PC-9 (cell line): Measurements from ENCODE around the gene TMCO6. TPM values are rescaled to one million over a fixed set of nuclear protein-coding genes. Genes with fewer than 3 reads are reported as not detected.
"Not testable (repeated sequence)": the region's sequence is repeated elsewhere in the genome, so short reads cannot be mapped to it uniquely, and the experiment has no call there.

Experiments used
- BruUV-seq: library from RNA; stranded (reverse); fragments of 400-500 nt; replicated peaks from 2 replicates; lab custom pipeline; 2021; lab: Mats Ljungman, UMichigan
- CTCF ChIA-PET: fragments of 300-600 bp; sonication (Branson Sonifier 250); formaldehyde crosslinking; loops from one replicate; lab custom pipeline; 2022; ENCODE audit warnings: antibody characterized with exemption; lab: Charles Lee
- POLR2A ChIA-PET: fragments of 300-600 bp; sonication (Branson Sonifier 250); formaldehyde crosslinking; loops from one replicate; lab custom pipeline; 2022; ENCODE audit warnings: antibody characterized with exemption; ENCODE audit not compliant: unreplicated experiment; lab: Charles Lee
- DNase-seq, 2 experiments: peaks; one replicate each; pipeline versions ENCODE4 v3.0.0 to v3.0.0-alpha.2; 2015 to 2022; ENCODE audit warnings: mixed read lengths in 1 of 2
- H2AFZ ChIP-seq: fragments of 200-600 bp; sonication (generic); 2 replicates; pipeline ENCODE4 v1.8.1; 2017; ENCODE audit warnings: antibody characterized with exemption
- H3F3A ChIP-seq: fragments of 200-600 bp; sonication (generic); 2 replicates; pipeline ENCODE4 v1.8.1; 2017; ENCODE audit warnings: antibody characterized with exemption, mild to moderate bottlenecking, low read depth; ENCODE audit not compliant: insufficient read depth
- H3K27ac ChIP-seq: fragments of 200-600 bp; sonication (generic); 2 replicates; pipeline ENCODE4 v1.6.1; 2016; ENCODE audit warnings: mixed run types
- H3K27me3 ChIP-seq: fragments of 200-600 bp; sonication (generic); 2 replicates; pipeline ENCODE4 v1.6.1; 2016; ENCODE audit warnings: low read depth, mixed run types; ENCODE audit not compliant: insufficient read depth
- H3K36me3 ChIP-seq: fragments of 200-600 bp; sonication (generic); 2 replicates; pipeline ENCODE4 v1.6.1; 2016; ENCODE audit warnings: low read depth, mixed run types
- H3K4me1 ChIP-seq: fragments of 200-600 bp; sonication (generic); replicated peaks from 2 replicates; pipeline ENCODE4 v1.6.1; 2016; ENCODE audit warnings: mixed run types; ENCODE audit not compliant: insufficient read depth
- H3K4me2 ChIP-seq: fragments of 200-600 bp; sonication (generic); 2 replicates; pipeline ENCODE4 v1.6.1; 2017; ENCODE audit warnings: mixed run types
- H3K4me3 ChIP-seq: fragments of 200-600 bp; sonication (generic); 2 replicates; pipeline ENCODE4 v1.6.1; 2016; ENCODE audit warnings: mixed run types
- H3K79me2 ChIP-seq: fragments of 200-600 bp; sonication (generic); 2 replicates; pipeline ENCODE4 v1.6.1; 2017; ENCODE audit warnings: low read depth, mixed run types
- H3K9me2 ChIP-seq: fragments of 200-600 bp; sonication (generic); 2 replicates; pipeline ENCODE4 v1.8.1; 2017; ENCODE audit warnings: mild to moderate bottlenecking; ENCODE audit not compliant: insufficient read depth
- H3K9me3 ChIP-seq: fragments of 200-600 bp; sonication (generic); 2 replicates; pipeline ENCODE4 v1.8.1; 2016; ENCODE audit warnings: low read depth; ENCODE audit not compliant: insufficient read depth
- H4K20me1 ChIP-seq: fragments of 200-600 bp; sonication (generic); 2 replicates; pipeline ENCODE4 v1.8.1; 2017; ENCODE audit not compliant: insufficient read depth
- EZH2 ChIP-seq: fragments of 200-600 bp; sonication (generic); IDR thresholded peaks from 2 replicates; pipeline ENCODE4 v1.8.0; 2017; ENCODE audit warnings: antibody characterized with exemption, low read depth
- intact Hi-C: fragments of 100-400 bp; cut with micrococcal nuclease; formaldehyde crosslinking; loops from one replicate; pipeline ENCODE4 v1.10.0; 2022; ENCODE audit not compliant: unreplicated experiment
- total RNA-seq: library from RNA; stranded (reverse); gene quantifications from 2 replicates; pipeline ENCODE4 v1.2.3, GENCODE V29; 2021
- TF ChIP-seq, protein P1 (sequence below): fragments of 200-600 bp; sonication (generic); conservative IDR thresholded peaks from 2 replicates; pipeline ENCODE4 v1.6.1; 2017; ENCODE audit warnings: mixed run types, antibody characterized with exemption, mild to moderate bottlenecking, moderate library complexity

The TMCO6 gene
- total RNA-seq, 1 experiment from 2014 or later, result 12.1 TPM

DNA sequence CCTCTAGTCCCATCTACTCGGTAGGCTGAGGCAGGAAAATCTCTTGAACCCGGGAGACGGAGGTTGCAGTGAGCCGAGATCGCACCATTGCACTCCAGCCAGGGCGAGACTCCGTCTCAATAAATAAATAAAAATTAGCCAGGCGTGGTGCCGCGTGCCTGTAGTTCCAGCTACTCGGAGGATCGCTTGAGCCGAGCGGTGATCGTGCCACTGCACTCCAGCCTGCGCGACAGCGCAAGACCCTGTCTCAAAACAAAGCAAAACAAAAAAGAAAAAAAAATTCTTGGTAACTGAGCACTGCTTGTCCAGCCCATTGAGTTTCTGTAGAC lies 24.7 kb downstream of the TMCO6 start:
- TF ChIP-seq, protein P1, sequence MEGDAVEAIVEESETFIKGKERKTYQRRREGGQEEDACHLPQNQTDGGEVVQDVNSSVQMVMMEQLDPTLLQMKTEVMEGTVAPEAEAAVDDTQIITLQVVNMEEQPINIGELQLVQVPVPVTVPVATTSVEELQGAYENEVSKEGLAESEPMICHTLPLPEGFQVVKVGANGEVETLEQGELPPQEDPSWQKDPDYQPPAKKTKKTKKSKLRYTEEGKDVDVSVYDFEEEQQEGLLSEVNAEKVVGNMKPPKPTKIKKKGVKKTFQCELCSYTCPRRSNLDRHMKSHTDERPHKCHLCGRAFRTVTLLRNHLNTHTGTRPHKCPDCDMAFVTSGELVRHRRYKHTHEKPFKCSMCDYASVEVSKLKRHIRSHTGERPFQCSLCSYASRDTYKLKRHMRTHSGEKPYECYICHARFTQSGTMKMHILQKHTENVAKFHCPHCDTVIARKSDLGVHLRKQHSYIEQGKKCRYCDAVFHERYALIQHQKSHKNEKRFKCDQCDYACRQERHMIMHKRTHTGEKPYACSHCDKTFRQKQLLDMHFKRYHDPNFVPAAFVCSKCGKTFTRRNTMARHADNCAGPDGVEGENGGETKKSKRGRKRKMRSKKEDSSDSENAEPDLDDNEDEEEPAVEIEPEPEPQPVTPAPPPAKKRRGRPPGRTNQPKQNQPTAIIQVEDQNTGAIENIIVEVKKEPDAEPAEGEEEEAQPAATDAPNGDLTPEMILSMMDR, result no peak
- no peak for TF ChIP-seq EZH2
- Histone ChIP-seq H3K79me2 (peaks cover 32% of the 10 kb centered on the region), H4K20me1 (no peaks in the 10 kb centered on the region; the same call in 1 of the 2 replicates), H3F3A (peaks cover 21% of the 10 kb centered on the region), H3K36me3 (peaks cover 24% of the 10 kb centered on the region; the same call in 1 of the 2 replicates), H3K27ac (peak overlapping the region; percentile 69), H3K4me1 (peaks cover 13% of the 10 kb centered on the region), H3K4me2 (peak overlapping the region; percentile 95), H3K9me2 (no peaks in the 10 kb centered on the region), H3K4me3 (peak overlapping the region; percentile 87), H3K9me3 (no peaks in the 10 kb centered on the region), H3K27me3 (no peaks in the 10 kb centered on the region), H2AFZ (peak overlapping the region; percentile 92)
- DNase-seq, result no peak
- no TSS peak for BruUV-seq
- intact Hi-C loops, result loop anchor here (2.0 kb wide), 1 partner anchor 55 kb away; no protein-coding TSS in a partner anchor
- ChIA-PET POLR2A (interaction anchor here (0.6 to 1.1 kb wide), 5 partner anchors 16 to 124 kb away, joined by 3 to 34 read pairs (median 5); partner anchors contain the start of gene IK), CTCF (interaction anchor here (0.7 kb wide), 1 partner anchor 16 kb away, joined by 4 read pairs; the partner anchor contains the start of genes IK and NDUFA2)

- Histone ChIP-seq H3K27me3 (no peaks in the 10 kb centered on the region), H3K79me2 (peaks cover 32% of the 10 kb centered on the region), H3K9me2 (no peaks in the 10 kb centered on the region), H3K36me3 (peaks cover 21% of the 10 kb centered on the region; the same call in 1 of the 2 replicates), H3K9me3 (no peaks in the 10 kb centered on the region), H2AFZ (peak within 1 kb of the TSS; percentile 92), H3K27ac (peak within 1 kb of the TSS; percentile 69), H3F3A (peaks cover 21% of the 10 kb centered on the region), H3K4me2 (peak within 1 kb of the TSS; percentile 95), H4K20me1 (no peaks in the 10 kb centered on the region; the same call in 1 of the 2 replicates), H3K4me1 (peaks cover 13% of the 10 kb centered on the region), H3K4me3 (peak within 1 kb of the TSS; percentile 87)
- POLR2A ChIA-PET, result interaction anchor here (0.6 to 1.1 kb wide), 5 partner anchors 17 to 124 kb away, joined by 3 to 6 read pairs (median 5); partner anchors contain the start of gene IK
- TF ChIP-seq, protein P1, result no peak
- no peak for TF ChIP-seq EZH2
- TSS peak; percentile 83 for BruUV-seq
- CTCF ChIA-PET, result interaction anchor here (0.7 kb wide), 1 partner anchor 17 kb away, joined by 4 read pairs; the partner anchor contains the start of genes IK and NDUFA2
- intact Hi-C loops, result loop anchor here (2.0 kb wide), 1 partner anchor 54 kb away; no protein-coding TSS in a partner anchor
- peak; percentile 91 to 95 for DNase-seq
Observed at GRCh38 chr5:140664359-140665119, 25.3 kb downstream of the TMCO6 start, which contains the start of gene WDR55. TSS of gene WDR55 (plus strand) at chr5:140664904. CDS start at chr5:140664913, 9 bp downstream.

- DNase-seq, POLR2A ChIA-PET, H3K4me3 ChIP-seq, CTCF ChIA-PET, H4K20me1 ChIP-seq, H3K9me3 ChIP-seq, H3K4me2 ChIP-seq, H3F3A ChIP-seq, H3K27me3 ChIP-seq, H3K27ac ChIP-seq, intact Hi-C loops, H3K4me1 ChIP-seq, H2AFZ ChIP-seq, H3K9me2 ChIP-seq, BruUV-seq: not testable (repeated sequence)
- H3K36me3 ChIP-seq, result peaks cover 25% of the 10 kb centered on the region; the same call in 1 of the 2 replicates
- peaks cover 19% of the 10 kb centered on the region for H3K79me2 ChIP-seq
Observed at GRCh38 chr5:140671035-140671434, 31.8 kb downstream of the TMCO6 start.
